ENCODE measurements around the gene CSNK1D. TPM values are rescaled to one million over a fixed set of nuclear protein-coding genes. Genes with fewer than 3 reads are reported as not detected.

CSNK1D gene
- total and polyA plus RNA-seq, 10 of the 15 experiments (the other 5 are each of a cell fraction or from before 2014, with no cell fraction given) = 5.7 to 105 (median 58.1) TPM

DNA sequence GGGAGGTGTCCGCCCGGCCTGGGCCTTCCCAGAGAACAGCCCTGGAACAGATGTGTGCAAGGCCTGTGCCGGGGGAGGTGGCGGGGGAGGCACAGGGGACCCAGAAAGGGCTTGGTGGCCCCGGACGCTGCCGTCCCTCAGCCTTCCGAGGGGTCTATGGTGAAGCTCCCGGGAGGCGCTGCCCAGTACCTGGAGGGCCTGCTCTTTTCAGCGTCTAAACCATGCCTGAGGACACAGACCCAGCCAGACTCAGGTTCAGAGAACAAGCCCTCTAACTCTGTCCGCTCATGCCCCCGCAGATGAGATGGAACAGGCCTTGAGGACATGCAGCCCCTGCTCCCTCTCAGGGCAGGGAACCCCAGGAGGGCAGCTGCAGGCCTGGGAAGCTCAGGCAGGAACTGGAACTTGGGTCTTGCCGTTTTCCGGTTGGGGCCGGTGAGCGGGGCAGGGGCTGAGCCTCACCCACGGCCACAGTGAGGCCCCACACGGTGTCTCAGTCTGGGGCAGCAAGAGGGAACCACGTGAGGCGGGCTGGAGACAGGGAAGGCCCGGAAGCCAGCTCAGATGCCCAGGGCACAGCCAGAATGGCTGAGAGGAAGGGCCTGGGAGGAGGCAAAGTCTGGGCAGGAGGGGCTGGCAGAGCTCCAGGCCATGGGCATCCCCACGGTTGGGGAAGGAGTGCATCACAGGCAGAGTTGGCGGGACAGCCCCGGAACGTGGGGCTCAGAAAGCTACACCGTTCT is 32.1 kb downstream of the CSNK1D start (continued):
- TF ChIP-seq GABPA (IDR thresholded peaks at IDR 0.05; ENCODE audit: low read depth) (no peak), ZNF217 (IDR thresholded peaks at IDR 0.05) (no peak), RAD51 (IDR thresholded peaks at IDR 0.05) (peak; percentile 57; the same call in 1 of the 2 replicates), EED (IDR thresholded peaks at IDR 0.05; ENCODE audit: low read depth) (peak; percentile 14; the same call in 1 of the 2 replicates), ZNF384 (IDR thresholded peaks at IDR 0.05; ENCODE audit: borderline replicate concordance, low read depth, low read length) (no peak), LARP7 (IDR thresholded peaks at IDR 0.05) (no peak), HDAC6 (IDR thresholded peaks at IDR 0.05; ENCODE audit: unreplicated experiment) (no peak), WRNIP1 (IDR thresholded peaks at IDR 0.05; ENCODE audit: borderline replicate concordance, low read depth, low read length) (no peak), PML (IDR thresholded peaks at IDR 0.05; ENCODE audit: low read length) (no peak), SUPT20H (IDR thresholded peaks at IDR 0.05; ENCODE audit: borderline replicate concordance, control insufficient read depth, low read depth, low read length) (no peak), SPI1 (IDR thresholded peaks at IDR 0.05; ENCODE audit: borderline replicate concordance, insufficient read depth, low read depth, low read length) (no peak), BRCA1 (IDR thresholded peaks at IDR 0.05; ENCODE audit: low read depth, low read length) (no peak), MYC (IDR thresholded peaks at IDR 0.05; ENCODE audit: insufficient read depth, insufficient read length, insufficient replicate concordance, low read length, severe bottlenecking) (no peak), GATAD2B (conservative IDR thresholded peaks at IDR 0.05; ENCODE audit: low read depth) (peak; percentile 45; the same call in 1 of the 2 replicates), RELA (IDR thresholded peaks at IDR 0.05; ENCODE audit: borderline replicate concordance, partially characterized antibody) (no peak), ESRRA (IDR thresholded peaks at IDR 0.05; ENCODE audit: low read length) (no peak), KLF5 (IDR thresholded peaks at IDR 0.05; ENCODE audit: partially characterized antibody) (no peak), MTA3 (IDR thresholded peaks at IDR 0.05; ENCODE audit: borderline replicate concordance, low read length) (no peak; the same call in 1 of the 2 replicates), CBX3 (IDR thresholded peaks at IDR 0.05; ENCODE audit: borderline replicate concordance, low read depth) (no peak), ZBTB33 (IDR thresholded peaks at IDR 0.05) (no peak), NFXL1 (IDR thresholded peaks at IDR 0.05; ENCODE audit: borderline replicate concordance) (no peak)
- TF ChIP-seq, protein P1, sequence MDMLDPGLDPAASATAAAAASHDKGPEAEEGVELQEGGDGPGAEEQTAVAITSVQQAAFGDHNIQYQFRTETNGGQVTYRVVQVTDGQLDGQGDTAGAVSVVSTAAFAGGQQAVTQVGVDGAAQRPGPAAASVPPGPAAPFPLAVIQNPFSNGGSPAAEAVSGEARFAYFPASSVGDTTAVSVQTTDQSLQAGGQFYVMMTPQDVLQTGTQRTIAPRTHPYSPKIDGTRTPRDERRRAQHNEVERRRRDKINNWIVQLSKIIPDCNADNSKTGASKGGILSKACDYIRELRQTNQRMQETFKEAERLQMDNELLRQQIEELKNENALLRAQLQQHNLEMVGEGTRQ (IDR thresholded peaks at IDR 0.05; ENCODE audit: borderline replicate concordance, low read depth, low read length) = no peak; the same call in 1 of the 2 replicates
- TF ChIP-seq, protein P2, sequence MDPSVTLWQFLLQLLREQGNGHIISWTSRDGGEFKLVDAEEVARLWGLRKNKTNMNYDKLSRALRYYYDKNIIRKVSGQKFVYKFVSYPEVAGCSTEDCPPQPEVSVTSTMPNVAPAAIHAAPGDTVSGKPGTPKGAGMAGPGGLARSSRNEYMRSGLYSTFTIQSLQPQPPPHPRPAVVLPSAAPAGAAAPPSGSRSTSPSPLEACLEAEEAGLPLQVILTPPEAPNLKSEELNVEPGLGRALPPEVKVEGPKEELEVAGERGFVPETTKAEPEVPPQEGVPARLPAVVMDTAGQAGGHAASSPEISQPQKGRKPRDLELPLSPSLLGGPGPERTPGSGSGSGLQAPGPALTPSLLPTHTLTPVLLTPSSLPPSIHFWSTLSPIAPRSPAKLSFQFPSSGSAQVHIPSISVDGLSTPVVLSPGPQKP (IDR thresholded peaks at IDR 0.05; ENCODE audit: low read depth, low read length) = no peak

Measured in GM12878 (cell line).